ENCODE data around the gene NR2C2.

NR2C2 gene

DNA sequence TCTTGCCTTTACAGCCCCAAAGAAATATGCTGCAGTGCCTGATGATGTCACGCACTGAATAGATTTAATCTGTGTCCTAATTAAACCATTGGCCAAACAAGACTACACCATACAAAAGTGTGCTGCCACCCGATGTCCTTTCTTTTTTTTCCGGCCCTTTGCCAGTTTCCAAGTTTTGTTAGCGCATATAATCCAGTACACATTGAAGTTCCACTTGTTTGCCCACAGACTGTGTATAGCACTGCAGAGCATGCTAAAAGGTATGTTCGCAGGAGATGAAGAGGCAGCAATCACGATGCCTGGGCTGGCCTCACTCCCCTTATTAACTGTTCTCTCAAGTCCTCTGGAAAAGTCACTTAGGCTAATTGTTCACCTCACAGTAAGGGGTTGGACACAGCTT lies 90.9 kb downstream of the NR2C2 start:
- TF ChIP-seq, protein P1, sequence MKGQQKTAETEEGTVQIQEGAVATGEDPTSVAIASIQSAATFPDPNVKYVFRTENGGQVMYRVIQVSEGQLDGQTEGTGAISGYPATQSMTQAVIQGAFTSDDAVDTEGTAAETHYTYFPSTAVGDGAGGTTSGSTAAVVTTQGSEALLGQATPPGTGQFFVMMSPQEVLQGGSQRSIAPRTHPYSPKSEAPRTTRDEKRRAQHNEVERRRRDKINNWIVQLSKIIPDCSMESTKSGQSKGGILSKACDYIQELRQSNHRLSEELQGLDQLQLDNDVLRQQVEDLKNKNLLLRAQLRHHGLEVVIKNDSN (IDR thresholded peaks at IDR 0.05): no peak
- no peak for TF ChIP-seq CEBPB (IDR thresholded peaks at IDR 0.05)
- no peak for TF ChIP-seq TCF12 (IDR thresholded peaks at IDR 0.05; ENCODE audit: low read depth)
- TF ChIP-seq TAF1 (IDR thresholded peaks at IDR 0.05; ENCODE audit: low read depth): no peak
- no peak for TF ChIP-seq REST (IDR thresholded peaks at IDR 0.05; ENCODE audit: low read depth)
- no peak for TF ChIP-seq CREB1 (IDR thresholded peaks at IDR 0.05; ENCODE audit: low read depth)
- TF ChIP-seq NFIC (IDR thresholded peaks at IDR 0.05): no peak
- no peak for TF ChIP-seq EP300 (IDR thresholded peaks at IDR 0.05; ENCODE audit: borderline replicate concordance)
- TF ChIP-seq TEAD4 (IDR thresholded peaks at IDR 0.05): no peak
- no peak for TF ChIP-seq FOXM1 (IDR thresholded peaks at IDR 0.05; ENCODE audit: borderline replicate concordance, low read depth)
- no peak for TF ChIP-seq ZBTB7A (IDR thresholded peaks at IDR 0.05; ENCODE audit: low read depth)
- no peak for TF ChIP-seq EGR1 (IDR thresholded peaks at IDR 0.05)
- TF ChIP-seq YY1 (IDR thresholded peaks at IDR 0.05; ENCODE audit: low read depth): no peak
- TF ChIP-seq RAD21 (IDR thresholded peaks at IDR 0.05; ENCODE audit: low read depth): no peak

DNA sequence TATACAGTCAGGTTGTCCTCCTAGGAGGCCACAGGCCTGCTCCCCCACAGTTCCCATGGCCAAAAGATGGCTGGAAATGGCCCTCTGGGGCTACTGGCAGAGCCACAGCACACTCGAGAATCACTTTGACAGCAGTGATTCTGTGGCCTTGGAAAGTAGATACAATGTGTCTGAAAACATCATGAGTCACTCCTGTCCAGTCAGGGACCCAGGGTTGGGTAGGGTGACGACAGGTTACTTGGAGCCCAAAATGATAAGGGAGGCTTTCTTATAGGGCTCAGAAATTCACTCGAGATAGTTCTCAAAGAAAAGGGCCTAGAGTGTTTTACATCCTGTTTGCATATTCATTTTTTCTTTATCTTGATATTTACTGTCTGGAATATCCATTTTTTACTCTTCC lies 93.5 kb downstream of the NR2C2 start:
- TF ChIP-seq ZBTB7A (IDR thresholded peaks at IDR 0.05; ENCODE audit: low read depth): no peak

DNA sequence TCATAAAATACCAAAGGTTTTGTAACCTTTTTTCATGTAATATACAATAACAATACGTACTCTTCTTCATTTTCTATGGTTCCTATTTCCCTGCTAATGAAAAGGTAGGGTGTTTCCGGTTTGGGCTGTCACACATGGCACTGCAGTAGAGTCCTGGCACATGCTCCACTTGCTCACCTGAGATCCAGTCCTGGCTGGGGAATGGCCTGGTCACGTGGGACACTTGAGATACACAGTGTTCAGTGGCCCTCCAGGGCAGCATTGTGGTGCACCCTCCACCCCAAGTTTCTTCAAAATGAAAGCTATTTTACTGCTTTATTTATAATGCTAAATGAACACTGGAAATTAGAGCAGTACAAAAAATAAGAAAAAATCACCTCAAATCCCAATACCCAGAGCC lies 94.6 kb downstream of the NR2C2 start:
- TF ChIP-seq CEBPB (IDR thresholded peaks at IDR 0.05): no peak
- TF ChIP-seq ZBTB7A (IDR thresholded peaks at IDR 0.05; ENCODE audit: low read depth): no peak
- TF ChIP-seq YY1 (IDR thresholded peaks at IDR 0.05; ENCODE audit: low read depth): no peak
- TF ChIP-seq, protein P2, sequence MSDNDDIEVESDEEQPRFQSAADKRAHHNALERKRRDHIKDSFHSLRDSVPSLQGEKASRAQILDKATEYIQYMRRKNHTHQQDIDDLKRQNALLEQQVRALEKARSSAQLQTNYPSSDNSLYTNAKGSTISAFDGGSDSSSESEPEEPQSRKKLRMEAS (IDR thresholded peaks at IDR 0.05): no peak
- TF ChIP-seq TEAD4 (IDR thresholded peaks at IDR 0.05): no peak
- no peak for TF ChIP-seq CREB1 (IDR thresholded peaks at IDR 0.05; ENCODE audit: low read depth)

GRCh38 chr3:15042936-15043335 lies 95.6 kb downstream of the NR2C2 start:
- TF ChIP-seq EGR1 (IDR thresholded peaks at IDR 0.05) (no peak), YY1 (IDR thresholded peaks at IDR 0.05; ENCODE audit: low read depth) (no peak), EP300 (IDR thresholded peaks at IDR 0.05; ENCODE audit: borderline replicate concordance) (no peak), TEAD4 (IDR thresholded peaks at IDR 0.05) (no peak), RAD21 (IDR thresholded peaks at IDR 0.05; ENCODE audit: low read depth) (no peak)

- TF ChIP-seq EGR1 (IDR thresholded peaks at IDR 0.05) (no peak), CEBPB (IDR thresholded peaks at IDR 0.05) (no peak), ZBTB7A (IDR thresholded peaks at IDR 0.05; ENCODE audit: low read depth) (no peak), TEAD4 (IDR thresholded peaks at IDR 0.05) (no peak)
- TF ChIP-seq, protein P1 (IDR thresholded peaks at IDR 0.05): no peak
- TF ChIP-seq, protein P2 (IDR thresholded peaks at IDR 0.05): no peak
These were observed 96.2 kb downstream of the NR2C2 start for GRCh38 chr3:15043408-15044171.

- TF ChIP-seq, protein P2 (IDR thresholded peaks at IDR 0.05): no peak
- TF ChIP-seq TAF1 (IDR thresholded peaks at IDR 0.05; ENCODE audit: low read depth): no peak
- TF ChIP-seq REST (IDR thresholded peaks at IDR 0.05; ENCODE audit: low read depth): no peak
- TF ChIP-seq ZBTB7A (IDR thresholded peaks at IDR 0.05; ENCODE audit: low read depth): no peak
- TF ChIP-seq FOXM1 (IDR thresholded peaks at IDR 0.05; ENCODE audit: borderline replicate concordance, low read depth): no peak
- TF ChIP-seq EGR1 (IDR thresholded peaks at IDR 0.05): no peak
- no peak for TF ChIP-seq EP300 (IDR thresholded peaks at IDR 0.05; ENCODE audit: borderline replicate concordance)
- TF ChIP-seq YY1 (IDR thresholded peaks at IDR 0.05; ENCODE audit: low read depth): no peak
- no peak for TF ChIP-seq CREB1 (IDR thresholded peaks at IDR 0.05; ENCODE audit: low read depth)
- TF ChIP-seq TEAD4 (IDR thresholded peaks at IDR 0.05): no peak
- no peak for TF ChIP-seq TCF12 (IDR thresholded peaks at IDR 0.05; ENCODE audit: low read depth)
- TF ChIP-seq, protein P1 (IDR thresholded peaks at IDR 0.05): no peak
- TF ChIP-seq NFIC (IDR thresholded peaks at IDR 0.05): no peak
- TF ChIP-seq RAD21 (IDR thresholded peaks at IDR 0.05; ENCODE audit: low read depth): no peak
- TF ChIP-seq CEBPB (IDR thresholded peaks at IDR 0.05): no peak
These were observed 96.9 kb downstream of the NR2C2 start for GRCh38 chr3:15044326-15044725.
